Measurements from ENCODE around the gene SORT1. TPM values are rescaled to one million over a fixed set of nuclear protein-coding genes. Genes with fewer than 3 reads are reported as not detected.
"Not testable (repeated sequence)": the region's sequence is repeated elsewhere in the genome, so short reads cannot be mapped to it uniquely, and the experiment has no call there.

The SORT1 gene
- 48.2 TPM for total RNA-seq

DNA sequence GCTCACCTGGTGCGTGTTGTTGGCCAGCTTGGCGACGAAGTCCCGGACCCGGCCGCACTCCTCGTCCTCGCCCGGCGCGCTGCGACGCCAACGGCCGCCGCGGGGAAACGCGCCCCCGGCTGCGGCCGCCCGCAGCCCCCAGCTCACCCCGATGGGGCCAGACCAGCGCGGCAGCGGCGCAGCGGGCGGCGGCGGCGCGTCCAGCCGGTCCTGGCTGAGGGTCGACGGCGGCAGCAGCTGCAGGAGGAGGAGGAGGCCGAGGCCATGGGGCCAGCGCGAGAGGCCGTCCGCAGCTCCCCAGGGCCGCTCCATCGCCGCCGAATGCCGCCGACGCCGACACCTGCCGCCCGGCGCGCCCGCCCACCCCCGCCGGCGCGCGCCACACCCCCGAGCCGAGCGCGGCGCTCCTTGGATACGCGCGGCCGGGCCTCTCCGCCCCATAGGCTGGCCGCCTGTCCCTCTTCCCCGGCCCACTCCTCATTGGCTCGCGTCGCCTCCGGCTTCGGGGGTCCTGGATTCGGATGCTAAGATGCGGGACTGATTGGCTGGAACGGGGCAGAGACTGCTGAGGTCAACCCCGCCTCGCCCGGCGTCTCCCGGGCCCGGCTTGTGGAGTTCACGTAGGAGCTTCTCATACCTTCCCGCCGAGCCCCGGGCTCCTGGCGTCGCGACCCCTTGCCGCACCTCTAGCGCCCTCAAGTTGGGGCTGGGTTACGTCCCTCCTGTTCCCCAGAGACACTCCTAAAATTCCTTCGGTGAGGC is at the start of gene SORT1:
Gene SORT1, minus strand, starts transcription at position 338 of the 762 bp plus-strand sequence. Its CDS starts 26 bp downstream, at position 312.
- DNase-seq = peak; percentile 93

- DNase-seq = not testable (repeated sequence)
Observed at GRCh38 chr1:109445949-109446695, 48.4 kb upstream of the SORT1 start.

DNA sequence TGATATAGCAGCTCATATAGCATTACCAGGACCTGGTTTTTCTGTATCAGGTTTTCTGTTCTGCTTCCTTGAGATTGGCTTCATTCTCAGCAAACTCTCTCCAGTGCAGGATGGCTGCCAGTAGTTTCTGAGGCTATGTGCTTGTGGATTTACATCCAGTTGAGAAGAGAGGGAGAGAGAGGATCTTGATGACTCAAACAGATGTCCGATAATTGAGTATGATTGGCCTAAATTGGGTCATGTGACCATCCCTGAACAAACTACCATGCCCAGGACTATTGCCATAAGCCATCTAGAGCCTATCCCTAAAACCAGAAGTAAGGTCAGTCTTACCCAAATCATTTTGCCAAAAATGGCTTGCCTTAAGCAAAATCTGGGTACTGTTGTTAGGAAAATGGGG is 46.6 kb upstream of the SORT1 start:
- no peak for DNase-seq

DNA sequence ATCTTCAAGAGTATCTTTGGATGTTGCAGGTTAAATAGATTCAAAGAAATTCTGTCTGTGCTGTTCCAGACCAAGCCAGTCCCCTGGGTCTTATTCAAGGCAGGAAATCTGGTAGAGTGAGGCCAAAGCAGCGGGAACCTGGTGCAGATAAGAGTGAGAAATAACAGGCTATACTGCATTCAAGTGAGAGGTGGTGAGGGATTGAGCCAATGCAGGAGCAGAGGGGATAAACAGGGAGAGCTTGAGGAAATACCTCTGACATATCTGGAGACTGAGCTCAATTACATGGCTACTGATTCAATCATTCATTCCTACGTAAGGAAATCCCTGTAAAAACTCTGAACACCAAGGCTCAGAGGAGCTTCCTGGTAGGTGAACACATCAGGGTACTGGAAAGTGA is 45.8 kb upstream of the SORT1 start:
- no peak for DNase-seq

DNA sequence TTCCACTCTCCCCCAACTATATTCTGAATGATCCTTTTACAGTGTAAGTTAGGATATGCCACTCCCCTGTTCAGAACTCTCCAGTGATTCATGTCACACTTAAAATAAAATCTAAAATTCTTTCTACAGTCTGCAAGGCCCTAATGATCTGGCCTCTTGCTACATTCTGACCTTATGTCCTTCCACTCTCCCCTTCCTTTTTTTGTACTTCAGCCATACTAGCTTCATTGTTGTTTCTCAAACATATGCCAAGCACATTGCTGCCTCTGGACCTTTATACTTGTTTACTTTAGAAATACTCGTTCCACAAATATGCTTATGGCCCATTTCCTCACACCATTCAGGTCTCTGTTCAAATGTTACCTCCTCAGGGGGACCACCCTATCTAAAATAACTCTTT is 43.4 kb upstream of the SORT1 start:
- DNase-seq = no peak

DNA sequence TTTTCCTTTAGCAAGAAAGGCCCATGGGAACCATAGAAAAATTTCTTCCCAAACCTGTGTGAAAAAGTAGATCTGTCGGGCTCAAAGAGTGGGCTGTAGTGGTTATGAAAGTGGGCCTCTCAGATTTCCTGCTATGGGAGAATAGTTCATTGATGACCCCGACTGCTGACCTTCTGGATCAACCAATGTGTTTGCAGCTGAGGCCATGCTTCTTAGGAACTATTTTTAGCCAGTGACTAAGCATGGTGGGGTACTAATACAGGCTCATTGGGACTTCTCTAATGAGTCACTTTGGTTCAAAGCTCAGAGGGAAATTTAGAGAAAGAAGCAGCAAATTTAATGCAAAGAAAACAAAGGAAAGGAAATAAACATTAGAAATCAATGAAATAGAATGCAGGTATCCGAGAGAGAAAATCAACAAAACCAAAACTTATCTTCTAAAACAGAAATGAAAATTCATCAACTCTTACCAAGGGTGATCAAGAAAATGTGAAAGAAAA is 41.1 kb upstream of the SORT1 start:
- no peak for DNase-seq

- no peak for DNase-seq
Observed at GRCh38 chr1:109434484-109434883, 36.8 kb upstream of the SORT1 start.

GRCh38 chr1:109433322-109433721 is 35.6 kb upstream of the SORT1 start:
- DNase-seq = no peak

DNA sequence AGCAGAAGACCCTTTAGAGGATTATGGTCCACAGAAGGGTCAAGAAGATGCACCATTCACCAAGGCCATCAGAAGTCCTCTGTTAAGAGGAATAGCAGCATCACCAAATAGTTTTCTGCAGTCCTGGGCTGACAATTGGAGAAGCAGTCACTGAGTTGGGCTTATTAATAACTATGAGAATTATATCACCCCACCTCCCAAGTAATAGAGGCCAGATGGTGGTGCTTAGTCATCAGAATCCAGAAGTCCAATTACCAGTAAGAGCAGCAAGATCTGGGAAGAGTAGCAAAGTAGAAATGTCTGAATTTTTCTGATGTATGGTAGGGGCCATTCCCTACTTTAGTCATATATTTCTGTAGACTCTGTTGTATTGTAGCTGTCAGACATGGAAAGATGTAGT is 34.6 kb upstream of the SORT1 start:
- no peak for DNase-seq

- no peak for DNase-seq
Observed at GRCh38 chr1:109427171-109427467, 29.4 kb upstream of the SORT1 start.

DNA sequence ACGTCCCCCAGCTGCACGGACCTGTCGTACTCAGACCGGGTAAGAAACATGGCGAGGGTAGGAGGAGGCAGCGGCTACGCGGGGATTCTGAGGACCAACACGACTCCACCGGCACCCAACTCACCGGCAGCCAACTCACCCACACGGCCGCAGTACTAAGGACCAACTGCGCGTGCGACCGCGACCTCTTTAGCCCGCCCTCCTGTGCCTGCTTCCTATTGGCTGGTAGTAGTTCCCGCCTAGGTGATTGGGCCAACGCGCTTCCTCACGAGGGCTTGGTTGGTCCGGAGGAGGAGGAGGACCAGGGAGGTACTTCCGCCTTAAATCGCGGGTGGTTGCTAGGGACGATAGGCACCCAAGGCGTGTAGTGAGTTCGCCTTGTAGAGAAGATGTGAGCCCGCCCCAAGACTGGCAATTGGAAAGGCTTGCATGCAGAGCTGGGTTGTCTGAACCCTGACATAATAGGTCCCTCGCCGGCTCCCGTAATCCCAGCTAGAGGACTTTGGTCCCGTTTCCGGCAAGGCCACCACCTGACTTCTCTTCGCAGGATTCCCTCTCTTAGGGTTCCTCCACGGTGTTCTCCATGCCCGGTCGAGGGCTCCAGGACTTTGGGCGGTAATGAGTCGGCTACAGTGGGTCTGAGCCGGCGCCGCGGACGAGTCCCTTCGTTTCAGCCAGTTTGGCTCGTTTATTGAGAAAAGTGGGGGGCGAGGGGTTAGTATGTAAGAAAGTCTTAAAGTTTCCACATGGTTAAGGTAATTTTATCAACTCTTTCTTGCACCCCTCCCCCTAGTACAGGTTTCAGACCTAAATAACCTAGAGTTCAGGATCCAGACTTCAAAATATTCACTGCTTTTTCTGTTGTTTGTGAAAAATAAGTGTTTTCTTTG is 28.8 kb upstream of the SORT1 start, which contains the start of gene PSMA5:
Gene PSMA5, minus strand, starts transcription at position 168 of the 890 bp plus-strand sequence. Its CDS starts 118 bp downstream, at position 50.
- peak; percentile 99 for DNase-seq

DNA sequence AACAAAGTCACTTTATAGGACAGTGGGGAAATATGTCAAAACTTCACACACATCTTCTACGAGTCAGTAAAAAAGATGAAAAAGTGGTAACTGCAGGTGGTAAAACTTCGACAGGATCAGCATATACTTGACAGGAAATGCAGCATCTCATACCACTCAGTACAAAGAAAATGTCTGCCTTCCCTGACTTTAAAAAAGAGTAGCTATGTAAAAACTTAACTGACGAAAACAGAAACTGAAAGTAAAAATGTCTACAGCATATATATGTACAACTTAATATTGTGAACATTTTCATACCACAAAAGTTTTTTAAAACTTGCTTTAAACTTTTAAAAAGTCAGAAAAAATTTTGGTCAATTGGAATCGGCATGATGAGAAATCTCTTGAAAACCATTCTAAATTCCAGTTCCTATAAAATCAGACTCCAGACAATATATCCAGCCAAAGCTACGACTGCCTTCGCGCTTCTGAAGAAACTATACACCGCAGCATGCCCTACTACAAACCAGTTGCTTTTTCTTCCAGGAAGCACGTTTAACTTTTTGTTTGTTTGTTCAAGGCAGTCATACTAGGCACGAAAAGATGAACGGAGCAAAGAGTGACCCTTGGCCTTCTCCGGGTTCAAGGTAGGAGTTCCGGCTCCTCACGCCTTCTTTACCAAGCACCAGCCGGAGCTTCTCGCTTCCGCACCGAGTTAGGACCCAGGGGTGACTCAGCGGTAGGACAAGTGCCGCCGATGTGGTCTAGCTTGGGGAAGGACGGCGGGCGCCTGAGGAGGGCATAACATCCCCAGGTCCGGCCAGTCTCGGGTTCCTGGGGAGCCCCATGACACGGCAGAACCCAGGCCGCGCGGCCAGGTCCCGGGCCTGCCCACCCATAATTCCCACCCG is 27.9 kb upstream of the SORT1 start:
- DNase-seq = peak; percentile 28

DNA sequence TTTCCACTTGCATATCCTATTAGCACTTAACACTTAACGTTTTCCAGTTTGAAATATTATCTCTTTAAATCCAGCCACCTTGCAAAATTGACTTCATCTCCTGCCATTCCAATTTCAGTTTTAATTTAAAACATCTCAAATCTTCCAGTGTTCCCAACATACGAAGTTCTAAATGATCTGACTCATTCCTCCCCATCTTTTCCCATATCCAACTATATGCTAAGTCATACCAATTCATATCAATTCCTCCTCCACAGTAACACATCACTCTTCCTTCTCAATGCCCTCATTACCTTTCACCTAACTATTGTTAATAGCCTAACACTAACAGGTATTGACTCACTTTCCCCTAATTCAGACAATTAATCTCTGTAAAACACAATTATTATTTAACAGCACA is 25.8 kb upstream of the SORT1 start:
- DNase-seq = no peak

DNA sequence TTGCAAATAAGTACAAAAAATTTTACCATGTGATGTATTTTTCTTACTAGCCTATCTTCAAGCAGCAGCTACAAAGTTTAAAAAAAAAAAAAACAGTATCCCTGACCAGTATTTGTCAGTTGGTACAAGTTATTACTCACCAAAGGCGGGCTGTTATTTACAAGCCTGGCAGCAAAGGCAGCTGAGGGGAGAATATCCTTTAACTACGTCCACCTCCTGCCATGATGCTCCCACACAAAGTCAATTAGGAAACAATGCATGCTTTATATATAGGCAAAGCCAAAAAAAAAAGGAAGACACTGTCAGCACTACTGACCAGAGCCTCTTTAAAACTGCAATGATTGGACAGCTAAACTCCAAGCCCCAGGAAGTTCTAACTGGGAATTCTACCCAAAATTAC is 14.8 kb upstream of the SORT1 start:
- DNase-seq = no peak

DNA sequence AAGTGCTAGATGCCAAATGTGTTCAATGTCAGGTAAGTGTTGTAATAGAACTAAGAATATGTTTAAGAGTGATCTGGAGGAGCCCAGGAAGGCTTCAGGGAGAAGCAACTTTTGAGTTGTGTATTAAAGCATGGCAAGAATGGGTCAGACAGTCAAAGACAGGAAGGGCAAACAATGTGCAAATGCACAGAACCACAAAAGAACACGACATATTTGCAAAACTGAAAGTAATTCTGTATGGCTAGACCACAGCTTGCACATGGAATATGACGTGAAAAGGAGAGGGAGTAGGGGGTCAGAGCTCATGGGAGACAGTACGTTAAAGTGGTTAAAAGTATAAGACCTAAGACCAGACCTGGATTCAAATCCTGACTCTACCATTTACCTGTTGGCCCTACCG is 7.1 kb upstream of the SORT1 start:
- DNase-seq = no peak

GRCh38 chr1:109402025-109402424 is 4.3 kb upstream of the SORT1 start:
- no peak for DNase-seq

DNA sequence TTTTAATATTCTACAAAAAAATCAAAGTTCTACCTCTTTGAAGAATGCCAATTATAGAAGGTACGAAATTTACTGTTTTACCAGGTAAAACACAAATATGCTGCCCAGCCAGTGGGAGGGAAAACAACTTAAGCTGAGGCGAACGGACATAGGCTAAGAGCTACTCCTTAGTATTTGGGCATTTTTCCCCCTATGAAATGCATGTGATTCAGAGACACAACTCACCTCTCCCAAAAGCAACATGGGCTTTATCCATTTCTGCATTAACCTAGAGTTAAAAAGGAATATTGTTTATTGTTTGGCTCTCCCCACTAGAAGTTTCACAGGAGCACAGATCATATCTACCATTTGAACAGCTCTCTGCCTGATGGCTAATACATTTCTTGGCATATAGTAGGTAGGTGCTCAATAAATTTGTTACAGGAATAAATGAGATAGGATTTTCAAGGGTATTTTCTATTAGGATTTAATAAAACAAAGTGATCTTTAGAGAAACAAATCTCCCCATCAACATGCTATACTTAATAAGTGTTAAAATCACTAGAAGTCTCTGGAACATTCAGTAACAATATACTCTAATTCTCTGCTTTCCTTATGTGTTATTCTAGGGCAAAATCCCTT is 2.4 kb upstream of the SORT1 start:
- DNase-seq = no peak

- DNase-seq = no peak
Observed at GRCh38 chr1:109399326-109399957, 1.7 kb upstream of the SORT1 start.

DNA sequence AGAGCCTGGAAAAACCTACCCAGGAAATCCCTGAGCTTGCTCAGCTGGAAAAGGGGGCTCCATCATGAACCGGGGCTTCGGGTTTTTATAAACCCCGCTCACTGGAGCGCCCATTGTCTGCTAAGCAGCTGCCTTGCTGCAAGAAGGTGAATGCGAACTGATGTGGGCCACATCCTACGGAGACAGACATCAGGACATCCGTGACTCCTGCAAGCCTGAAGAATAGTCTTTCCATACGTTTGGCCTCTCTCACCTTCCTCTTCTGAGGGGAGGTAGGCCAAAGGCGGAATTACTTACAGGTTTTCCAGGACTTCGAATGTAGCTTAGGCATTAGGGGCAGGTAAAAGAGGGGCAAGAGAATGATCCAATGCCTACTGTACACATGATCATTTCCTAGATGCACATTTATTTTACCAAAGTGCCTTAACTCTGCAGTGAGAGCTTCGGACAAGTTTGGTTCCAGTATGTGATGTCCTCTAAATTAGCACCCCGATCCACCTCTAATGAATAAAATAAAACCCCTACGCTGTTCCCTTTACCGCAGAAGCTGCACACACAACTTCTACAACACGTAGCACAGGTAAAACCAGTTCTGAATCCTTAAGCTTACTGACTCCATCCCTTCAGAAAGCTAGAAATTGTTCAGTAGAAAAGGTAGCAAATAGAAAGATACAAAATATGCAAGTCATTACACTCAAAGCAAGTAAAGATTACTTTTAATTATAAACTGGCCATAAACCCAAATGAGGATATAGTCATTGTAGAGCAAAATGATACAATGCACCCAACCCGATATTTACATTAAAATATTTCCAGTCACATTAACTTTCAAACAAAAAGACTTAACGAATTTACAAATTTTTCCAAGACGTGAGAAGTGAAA is 866 bp upstream of the SORT1 start:
- DNase-seq = no peak

Data from occipital lobe (tissue), 2 donors.